HuH-7 (cell line): ENCODE data around the gene ANKRD33B.
"Not testable (repeated sequence)": the region's sequence is repeated elsewhere in the genome, so short reads cannot be mapped to it uniquely, and the experiment has no call there.

ENCODE experiments used
- DNase-seq: peaks from one replicate; pipeline ENCODE4 v3.0.0; 2011; ENCODE audit warnings: low spot score

Gene ANKRD33B

DNA sequence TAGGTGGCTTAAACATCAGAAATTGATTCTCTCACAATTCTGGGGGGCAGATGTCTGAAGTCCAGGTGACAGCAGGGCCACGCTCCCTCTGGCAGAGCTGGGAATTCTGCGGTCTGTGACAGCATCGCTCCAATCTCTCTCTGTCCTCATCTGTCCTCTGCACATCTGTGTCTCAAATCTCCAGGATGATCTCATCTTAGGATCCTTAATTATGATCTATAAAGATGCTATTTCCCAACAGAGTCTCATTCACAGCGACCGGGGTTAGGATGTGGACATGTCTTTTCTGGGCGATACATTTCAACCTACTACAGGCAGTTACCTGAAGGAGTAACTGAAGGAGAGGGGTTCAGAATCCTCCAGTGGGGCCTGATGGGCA is 31.4 kb downstream of the ANKRD33B start:
- DNase-seq: no peak

DNA sequence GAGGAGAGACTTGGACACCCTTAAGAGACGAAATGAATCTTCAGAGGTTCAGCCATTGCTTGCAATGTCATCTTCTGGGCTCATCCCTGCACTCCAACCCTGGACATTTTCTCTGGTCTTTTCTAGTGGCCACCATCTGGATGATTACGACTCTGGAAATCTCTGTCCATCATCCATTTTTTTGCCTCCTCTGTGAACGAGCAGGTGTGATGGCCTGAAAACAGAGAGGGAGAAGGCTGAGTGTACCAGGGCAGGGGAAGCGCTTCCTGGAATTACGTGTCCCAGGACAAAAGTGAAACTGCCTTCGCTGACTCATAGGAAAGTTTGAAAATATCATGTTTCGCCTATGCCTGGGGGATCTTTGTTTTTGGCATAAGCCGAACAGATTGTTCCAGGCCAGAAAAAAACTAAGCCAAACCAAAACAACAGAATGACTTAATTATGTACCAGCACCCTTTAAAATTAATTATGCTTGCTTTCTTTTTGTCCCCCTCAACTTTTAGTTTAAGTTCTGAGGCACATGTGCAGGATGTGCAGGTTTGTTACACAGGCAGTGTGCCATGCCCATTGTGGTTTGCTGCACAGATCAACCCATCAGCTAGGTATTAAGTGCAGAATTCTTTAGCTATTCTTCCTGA is 31.9 kb downstream of the ANKRD33B start:
- DNase-seq: no peak

GRCh38 chr5:10596310-10596703 is 32.4 kb downstream of the ANKRD33B start:
- DNase-seq: no peak

DNA sequence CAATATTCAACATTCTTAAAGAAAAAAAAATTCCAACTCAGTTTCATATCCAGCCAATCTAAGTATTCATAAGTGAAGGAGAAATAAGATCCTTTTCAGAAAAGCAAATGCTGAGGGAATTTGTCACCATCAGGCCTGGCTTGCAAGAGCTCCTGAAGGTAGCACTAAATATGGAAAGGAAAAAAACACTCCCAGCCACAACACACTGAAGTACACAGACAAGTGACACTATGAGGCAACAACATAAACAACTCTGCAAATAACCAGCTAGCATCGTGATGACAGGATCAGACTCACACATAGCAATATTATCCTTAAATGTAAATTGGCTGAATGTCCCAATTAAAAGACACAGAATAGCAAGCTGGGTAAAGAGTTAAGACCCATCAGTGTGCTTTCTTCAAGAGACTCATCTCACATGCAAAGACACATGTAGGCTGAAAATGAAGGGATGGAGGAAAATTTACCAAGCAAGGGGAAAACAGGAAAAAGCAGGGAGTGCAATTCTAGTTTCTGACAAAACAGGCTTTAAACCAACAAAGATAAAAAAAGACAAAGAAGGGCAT is 33.1 kb downstream of the ANKRD33B start:
- no peak for DNase-seq

DNA sequence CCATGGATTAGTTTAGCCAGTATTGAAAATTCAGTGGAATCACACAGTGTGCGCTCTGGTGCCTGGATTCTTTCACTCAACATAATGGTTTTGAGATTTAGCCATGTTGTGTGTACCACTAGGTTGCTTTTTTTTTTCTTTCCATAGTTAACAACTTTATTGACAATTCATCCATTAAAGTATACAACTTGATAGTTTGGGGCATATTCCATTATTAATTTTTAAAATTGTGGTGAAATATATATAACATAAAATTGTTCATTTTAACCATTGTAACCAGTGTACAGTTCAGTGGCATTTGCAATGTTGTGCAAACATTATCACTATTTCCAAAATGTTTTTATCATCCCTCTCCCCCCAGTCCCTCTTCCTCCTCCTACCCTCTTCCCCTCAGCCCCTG is 35.2 kb downstream of the ANKRD33B start:
- no peak for DNase-seq

DNA sequence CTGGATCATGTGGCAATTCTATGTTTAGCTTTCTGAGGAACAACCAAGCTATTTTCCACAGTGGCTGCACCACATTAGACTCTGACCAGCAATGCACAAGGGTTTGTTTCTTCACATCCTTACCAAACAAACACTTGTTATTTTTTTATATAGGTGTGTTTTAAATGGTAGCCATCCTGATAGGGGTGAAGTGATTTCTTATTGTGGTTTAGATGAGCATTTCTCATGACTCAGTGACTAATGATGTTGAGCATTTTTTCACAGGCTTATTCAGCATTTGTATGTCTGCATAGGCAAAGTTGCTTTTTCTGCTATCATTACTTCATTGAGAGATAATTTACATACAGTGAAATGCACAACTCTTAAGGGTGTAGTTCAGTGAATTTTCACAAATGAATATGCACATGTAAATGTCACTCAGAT is 36.0 kb downstream of the ANKRD33B start:
- DNase-seq: no peak

- DNase-seq: no peak
These were observed 36.9 kb downstream of the ANKRD33B start for GRCh38 chr5:10600626-10601245.

GRCh38 chr5:10601246-10602030 is 37.6 kb downstream of the ANKRD33B start:
- no peak for DNase-seq

DNA sequence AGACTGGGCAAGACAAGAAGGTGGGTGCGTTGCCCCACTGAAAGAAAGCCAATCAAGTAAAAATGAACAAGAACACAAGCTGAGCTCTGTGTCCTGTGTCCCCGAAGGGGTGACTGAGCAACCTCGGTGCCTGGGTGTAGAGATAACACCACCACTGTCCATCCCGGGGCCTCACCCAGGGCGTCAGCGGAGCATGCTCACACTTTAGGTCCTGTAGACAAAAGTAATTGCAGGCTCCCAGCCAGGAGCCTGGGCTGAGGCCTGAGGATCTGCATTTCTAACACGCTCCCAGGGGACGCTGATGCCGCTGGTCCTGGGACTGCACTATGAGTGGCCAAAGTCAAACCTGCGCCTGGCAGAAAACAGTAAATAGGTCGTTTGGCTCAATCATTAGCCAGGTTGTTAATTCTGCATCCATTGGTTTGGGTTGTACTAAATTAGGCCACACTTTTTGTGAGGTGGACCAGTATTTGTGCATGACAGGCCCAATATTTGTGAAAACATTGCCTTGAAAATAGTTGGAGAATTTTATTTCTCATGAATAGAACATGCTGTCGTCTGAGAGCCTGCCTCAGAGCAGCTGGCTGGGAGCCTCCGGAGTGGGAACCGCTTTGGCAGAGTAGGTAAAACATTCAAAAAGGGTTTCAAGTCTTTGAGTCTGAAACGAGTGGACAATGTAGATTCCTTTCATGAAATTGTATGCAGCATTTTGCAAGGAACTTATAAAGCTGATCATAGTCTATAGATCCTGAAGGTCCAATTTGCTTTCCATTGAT is 38.3 kb downstream of the ANKRD33B start:
- no peak for DNase-seq

- no peak for DNase-seq
These were observed 41.1 kb downstream of the ANKRD33B start for GRCh38 chr5:10604975-10605374.

DNA sequence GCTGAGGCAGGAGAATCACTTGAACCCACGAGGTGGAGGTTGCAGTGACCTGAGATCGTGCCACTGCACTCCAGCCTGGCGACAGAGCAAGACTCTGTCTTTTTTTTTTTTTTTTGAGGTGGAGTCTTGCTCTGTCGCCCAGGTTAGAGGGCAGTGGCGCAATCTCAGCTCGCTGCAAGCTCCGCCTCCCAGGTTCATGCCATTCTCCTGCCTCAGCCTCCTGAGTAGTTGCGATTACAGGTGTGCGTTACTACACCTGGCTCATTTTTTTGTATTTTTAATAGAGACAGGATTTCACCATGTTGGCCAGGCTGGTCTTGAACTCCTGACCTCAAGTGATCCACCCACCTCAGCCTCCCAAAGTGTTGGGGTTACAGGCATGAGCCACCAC is 42.8 kb downstream of the ANKRD33B start:
- not testable (repeated sequence) for DNase-seq

DNA sequence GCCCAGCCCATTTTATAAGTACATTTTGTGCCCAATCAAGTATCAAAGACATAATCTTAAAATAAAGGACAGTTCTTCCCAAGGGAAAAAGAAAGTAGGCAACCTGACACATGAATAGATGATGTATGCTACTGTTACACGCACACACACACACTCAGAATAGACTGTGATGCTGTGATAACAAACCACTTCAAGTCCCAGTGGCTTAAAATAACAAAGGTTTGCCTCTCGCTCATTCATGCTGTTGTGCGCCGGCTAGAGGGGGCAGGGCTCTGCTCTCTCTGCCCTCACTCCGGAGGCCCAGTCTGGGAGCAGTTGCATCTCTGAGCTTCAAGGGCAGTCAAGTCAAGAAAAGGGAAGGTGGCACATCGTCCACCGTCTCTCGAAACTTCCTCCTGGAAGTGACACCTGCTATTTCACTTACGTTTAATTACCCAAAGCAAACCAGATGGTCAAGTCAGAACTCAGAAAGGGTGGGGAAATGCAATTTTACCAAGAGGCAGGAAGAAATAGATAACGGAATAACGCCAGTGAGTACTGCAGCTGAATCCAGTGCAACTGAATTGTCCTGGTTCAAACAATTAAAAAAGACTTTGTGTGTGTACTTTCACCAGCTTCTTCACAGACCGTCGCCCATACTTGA is 43.3 kb downstream of the ANKRD33B start:
- no peak for DNase-seq

DNA sequence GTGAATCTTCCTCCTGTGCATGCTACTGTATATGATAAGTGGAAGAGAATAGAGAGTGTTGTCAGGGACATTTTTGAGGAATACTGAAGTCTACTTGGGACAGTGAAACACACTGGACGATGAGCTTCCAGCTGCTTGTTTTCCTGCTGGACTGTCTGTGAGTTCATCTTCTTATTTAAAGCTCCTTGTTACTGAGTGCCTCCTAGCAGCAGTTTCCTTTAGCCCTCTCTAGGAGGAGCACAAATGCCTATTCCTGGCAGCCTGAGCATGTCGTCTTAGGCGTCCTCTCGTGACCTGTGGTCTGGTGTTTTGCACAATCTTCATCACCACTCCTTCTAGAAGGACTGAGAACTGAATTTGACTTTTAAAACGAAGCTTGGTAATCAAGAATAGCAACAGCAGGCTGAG is 43.8 kb downstream of the ANKRD33B start:
- no peak for DNase-seq

- DNase-seq: not testable (repeated sequence)
These were observed 44.2 kb downstream of the ANKRD33B start for GRCh38 chr5:10608081-10608480.

- no peak for DNase-seq
These were observed 46.2 kb downstream of the ANKRD33B start for GRCh38 chr5:10610058-10610457.

- DNase-seq: no peak
These were observed 47.4 kb downstream of the ANKRD33B start for GRCh38 chr5:10611290-10611689.

DNA sequence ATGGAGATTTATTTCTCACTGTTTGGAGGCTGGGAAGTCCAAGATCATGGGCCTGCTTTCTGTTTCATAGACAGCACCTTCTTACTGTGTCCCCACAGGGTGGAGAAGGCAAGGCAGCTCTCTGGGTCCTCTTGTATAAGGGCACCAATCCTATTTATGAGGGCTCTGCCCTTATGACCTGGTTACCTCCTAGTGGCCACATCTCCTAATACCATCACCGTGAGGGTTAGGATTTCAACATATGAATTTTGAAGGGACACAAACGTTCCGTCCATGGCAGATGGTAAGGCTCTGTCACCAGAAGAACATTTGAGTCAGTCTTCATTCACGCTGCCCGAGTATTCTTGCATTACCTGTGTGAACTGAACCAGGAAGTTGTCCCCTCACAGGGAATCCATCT is 48.4 kb downstream of the ANKRD33B start:
- no peak for DNase-seq

DNA sequence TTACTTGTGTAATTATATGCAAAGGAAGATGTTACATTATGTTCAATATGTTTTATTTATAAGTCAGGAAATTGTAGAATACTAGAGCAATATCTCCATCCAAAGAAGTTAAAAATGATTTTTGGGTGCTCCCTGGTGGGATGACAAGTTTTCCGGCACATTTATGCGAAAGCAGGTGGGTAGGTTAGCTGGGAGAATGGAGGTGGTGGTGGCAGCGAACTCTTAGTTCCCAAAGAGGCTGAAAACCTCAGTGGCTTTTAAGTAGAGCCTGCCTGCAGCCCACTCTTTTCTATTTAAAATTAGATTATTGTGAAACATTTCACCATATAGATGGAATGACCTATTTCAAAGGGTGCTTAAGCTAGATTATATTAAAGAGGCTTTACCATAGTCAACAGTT is 51.8 kb downstream of the ANKRD33B start:
- no peak for DNase-seq

- no peak for DNase-seq
These were observed 53.2 kb downstream of the ANKRD33B start for GRCh38 chr5:10617103-10617502.

DNA sequence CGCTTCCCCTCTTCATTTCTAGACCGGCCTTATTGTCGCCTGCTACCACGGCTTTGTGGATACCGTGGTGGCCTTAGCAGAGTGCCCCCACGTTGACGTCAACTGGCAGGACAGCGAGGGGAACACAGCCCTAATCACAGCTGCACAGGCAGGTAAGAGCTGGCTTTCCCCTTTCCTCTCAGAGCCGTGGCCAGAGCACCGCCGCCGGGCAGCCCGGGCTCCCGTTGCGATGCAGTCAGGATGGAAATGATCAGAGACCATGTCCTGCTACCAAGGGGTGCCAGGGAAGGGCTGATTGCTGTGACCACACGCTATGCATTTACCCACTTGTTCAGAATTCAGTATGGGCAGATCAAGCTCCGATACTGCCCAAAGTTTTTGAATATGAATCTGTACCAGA is 54.4 kb downstream of the ANKRD33B start:
- no peak for DNase-seq

- no peak for DNase-seq
These were observed 55.8 kb downstream of the ANKRD33B start for GRCh38 chr5:10619649-10620048.

DNA sequence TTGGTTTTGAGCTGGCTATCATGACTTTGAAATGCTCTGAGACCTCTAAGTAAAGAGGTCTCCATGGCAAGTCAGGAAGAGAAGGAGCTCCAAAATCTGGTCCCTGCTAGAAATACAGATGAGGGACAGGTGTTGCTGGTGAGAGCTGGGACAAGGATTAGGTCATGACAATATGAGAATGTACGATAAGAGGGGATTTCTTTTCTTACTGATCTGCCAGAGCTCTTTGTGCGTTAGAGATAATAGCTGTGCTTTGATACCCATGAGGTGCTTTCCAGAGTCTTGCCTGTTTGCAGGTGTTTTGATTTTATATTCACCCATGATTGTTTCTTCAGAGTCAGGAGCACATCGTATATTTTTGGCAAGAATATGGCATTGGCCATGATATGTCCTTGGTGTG is 56.5 kb downstream of the ANKRD33B start:
- no peak for DNase-seq
